CD14-positive monocyte (primary cell): ENCODE results near the gene SLITRK5. TPM values are rescaled to one million over a fixed set of nuclear protein-coding genes. Genes with fewer than 3 reads are reported as not detected.

Experiments
- DNase-seq, 3 donors: peaks; one replicate each; pipeline ENCODE4 v3.0.0-alpha.2; 2011 to 2022
- H2AFZ ChIP-seq: 2 replicates; pipeline ENCODE4 v1.6.0; 2012; ENCODE audit warnings: mild to moderate bottlenecking, low read depth, low read length, inconsistent platforms; ENCODE audit not compliant: insufficient read depth, poor library complexity, severe bottlenecking
- H3K27ac ChIP-seq, 2 donors: 1 replicate in 1 of 2; 2 replicates in 1 of 2; pipeline ENCODE4 v1.5.1; 2012 to 2013; ENCODE audit warnings: low read length in 2 of 2, control low read depth in 1 of 2, inconsistent platforms in 1 of 2, low read depth in 1 of 2, mild to moderate bottlenecking in 1 of 2
- H3K27me3 ChIP-seq, 2 donors: one replicate each; pipeline versions ENCODE4 v1.6.0 to v1.6.1; 2011 to 2013; ENCODE audit warnings: low read length in 2 of 2; ENCODE audit not compliant: control insufficient read depth in 2 of 2, insufficient read depth in 2 of 2
- H3K36me3 ChIP-seq, 2 donors: replicated peaks in 1 of 2; 1 replicate in 1 of 2; 2 replicates in 1 of 2; pipeline versions ENCODE4 v1.5.1 to v1.6.1; 2012 to 2013; ENCODE audit warnings: low read length in 2 of 2, control low read depth in 1 of 2, inconsistent platforms in 1 of 2, mild to moderate bottlenecking in 1 of 2; ENCODE audit not compliant: insufficient read depth in 2 of 2, control insufficient read depth in 1 of 2
- H3K4me1 ChIP-seq, 2 donors: 1 replicate in 1 of 2; 2 replicates in 1 of 2; pipeline versions ENCODE4 v1.5.1 to v1.6.1; 2012 to 2013; ENCODE audit warnings: low read length in 2 of 2, control low read depth in 1 of 2, inconsistent platforms in 1 of 2, mild to moderate bottlenecking in 1 of 2, moderate library complexity in 1 of 2; ENCODE audit not compliant: insufficient read depth in 2 of 2, control insufficient read depth in 1 of 2
- H3K4me2 ChIP-seq: replicated peaks from 2 replicates; pipeline ENCODE3; 2012; ENCODE audit warnings: low read length, moderate library complexity, mild to moderate bottlenecking; ENCODE audit not compliant: poor library complexity, severe bottlenecking; ENCODE audit errors: extremely low read depth
- H3K4me3 ChIP-seq, 3 experiments: fragments of 200-600 bp in 1 of 3; sonication (generic) in 1 of 3; replicated peaks in 1 of 3; 1 replicate in 2 of 3; 2 replicates in 1 of 3; pipeline ENCODE4 v1.5.1; 2011 to 2013; ENCODE audit warnings: low read length in 3 of 3, mild to moderate bottlenecking in 3 of 3, control low read depth in 2 of 3, low read depth in 2 of 3, inconsistent platforms in 1 of 3, moderate library complexity in 1 of 3
- H3K79me2 ChIP-seq: 2 replicates; pipeline ENCODE4 v1.6.0; 2012; ENCODE audit warnings: mild to moderate bottlenecking, control low read depth, inconsistent platforms, low read length, moderate library complexity; ENCODE audit not compliant: insufficient read depth
- H3K9ac ChIP-seq: 2 replicates; pipeline ENCODE4 v1.6.0; 2017; ENCODE audit warnings: low read length, mild to moderate bottlenecking; ENCODE audit not compliant: insufficient read depth, poor library complexity, severe bottlenecking
- H3K9me3 ChIP-seq, 2 donors: replicated peaks in 1 of 2; 1 replicate in 1 of 2; 2 replicates in 1 of 2; pipeline versions ENCODE4 v1.5.1 to v1.6.1; 2012 to 2013; ENCODE audit warnings: low read length in 2 of 2, control low read depth in 1 of 2; ENCODE audit not compliant: control insufficient read depth in 1 of 2, insufficient read depth in 1 of 2
- H4K20me1 ChIP-seq: 2 replicates; pipeline ENCODE4 v1.6.0; 2012; ENCODE audit warnings: mild to moderate bottlenecking, low read length, control low read depth, moderate library complexity; ENCODE audit not compliant: insufficient read depth
- H3K27ac Mint-ChIP-seq, 7 donors: one replicate each; pipeline ENCODE4 v1.8.0; 2020; ENCODE audit warnings: mild to moderate bottlenecking in 7 of 7, mixed read lengths in 7 of 7, moderate library complexity in 6 of 7, inconsistent platforms in 2 of 7
- H3K27me3 Mint-ChIP-seq, 3 donors: one replicate each; pipeline ENCODE4 v1.8.0; 2021 to 2022; ENCODE audit warnings: low read depth in 3 of 3, mild to moderate bottlenecking in 3 of 3, mixed read lengths in 3 of 3, moderate library complexity in 3 of 3, inconsistent platforms in 1 of 3
- H3K36me3 Mint-ChIP-seq, 2 donors: one replicate each; pipeline ENCODE4 v1.8.0; 2020; ENCODE audit warnings: mixed read lengths in 2 of 2, inconsistent platforms in 1 of 2, mild to moderate bottlenecking in 1 of 2
- H3K4me1 Mint-ChIP-seq: one replicate; pipeline ENCODE4 v1.8.0; 2020; ENCODE audit warnings: mild to moderate bottlenecking, mixed read lengths
- H3K4me3 Mint-ChIP-seq, 2 donors: one replicate each; pipeline ENCODE4 v1.8.0; 2020; ENCODE audit warnings: mild to moderate bottlenecking in 2 of 2, mixed read lengths in 2 of 2, moderate library complexity in 1 of 2
- H3K9me3 Mint-ChIP-seq, 7 donors: one replicate each; pipeline ENCODE4 v1.8.0; 2020 to 2022; ENCODE audit warnings: mixed read lengths in 7 of 7, mild to moderate bottlenecking in 6 of 7, moderate library complexity in 6 of 7, inconsistent platforms in 2 of 7
- CTCF ChIP-seq: fragments of 200-600 bp; IDR thresholded peaks from one replicate; pipeline ENCODE4 v1.8.0; 2022; ENCODE audit warnings: antibody characterized with exemption, mild to moderate bottlenecking
- WGBS: methylation state at CpG from one replicate; pipeline ENCODE4 v1.1.5; 2013; ENCODE audit warnings: missing lambda C conversion rate; ENCODE audit not compliant: insufficient coverage; 5-methylcytosine and 5-hydroxymethylcytosine counted together
- intact Hi-C, 2 donors: fragments of 100-400 bp; cut with micrococcal nuclease; formaldehyde crosslinking; loops; one replicate each; pipeline versions ENCODE4 v1.15.0 to v1.15.1; 2023
- polyA plus RNA-seq, 3 donors: library from polyadenylated mRNA; depleted of rRNA in 1 of 3; unstranded in 2 of 3; stranded (reverse) in 1 of 3; fragments of 300-500 nt in 2 of 3; fragments of >200 nt in 1 of 3; fragmentation: Illumina TruSeq in 2 of 3; gene quantifications; 1 replicate in 2 of 3; 2 replicates in 1 of 3; pipeline ENCODE4 v1.2.3, GENCODE V29; 2012 to 2021

Gene SLITRK5
- polyA plus RNA-seq, 3 donors, result not detected

GRCh38 chr13:87696458-87696857, 25.3 kb downstream of the SLITRK5 start:
- intact Hi-C loops, result no loop called here
- Mint-ChIP-seq H3K27me3 (peaks cover 0 to 4% (median 0%) of the 10 kb centered on the region in 3 donors), H3K4me3 (no peak overlapping the region), H3K27ac (no peak overlapping the region), H3K36me3 (no peaks in the 10 kb centered on the region), H3K9me3 (peaks cover 0 to 3% (median 0%) of the 10 kb centered on the region in 7 donors), H3K4me1 (no peaks in the 10 kb centered on the region)
- no peaks in the 10 kb centered on the region for H3K27me3 ChIP-seq
- no peaks in the 10 kb centered on the region for H3K36me3 ChIP-seq
- H3K4me1 ChIP-seq, result no peaks in the 10 kb centered on the region
- H3K9ac ChIP-seq, result no peak overlapping the region
- no peaks in the 10 kb centered on the region for H3K79me2 ChIP-seq
- no peak for TF ChIP-seq CTCF
- no peak overlapping the region for H3K27ac ChIP-seq
- H4K20me1 ChIP-seq, result no peaks in the 10 kb centered on the region
- H2AFZ ChIP-seq, result no peak overlapping the region
- DNase-seq, result no peak
- H3K9me3 ChIP-seq, result no peaks in the 10 kb centered on the region
- H3K4me3 ChIP-seq, result no peak overlapping the region
- WGBS, result no CpG with 5 or more reads among the region's 1 CpG
- H3K4me2 ChIP-seq, result no peak overlapping the region

GRCh38 chr13:87698268-87698667, 27.1 kb downstream of the SLITRK5 start:
- no peaks in the 10 kb centered on the region for H3K4me1 Mint-ChIP-seq
- Histone ChIP-seq H3K27me3 (no peaks in the 10 kb centered on the region), H4K20me1 (no peaks in the 10 kb centered on the region), H3K9ac (no peak overlapping the region), H3K4me2 (no peak overlapping the region), H3K4me3 (no peak overlapping the region), H2AFZ (no peak overlapping the region), H3K36me3 (no peaks in the 10 kb centered on the region), H3K27ac (no peak overlapping the region), H3K9me3 (no peaks in the 10 kb centered on the region), H3K79me2 (no peaks in the 10 kb centered on the region), H3K4me1 (no peaks in the 10 kb centered on the region)
- WGBS, result no CpG with 5 or more reads among the region's 2 CpGs
- no peak overlapping the region for H3K27ac Mint-ChIP-seq
- peaks cover 0 to 3% (median 0%) of the 10 kb centered on the region in 7 donors for H3K9me3 Mint-ChIP-seq
- no peaks in the 10 kb centered on the region for H3K36me3 Mint-ChIP-seq
- H3K4me3 Mint-ChIP-seq, result no peak overlapping the region
- H3K27me3 Mint-ChIP-seq, result peaks cover 0 to 4% (median 1%) of the 10 kb centered on the region in 3 donors
- no peak for DNase-seq
- intact Hi-C loops, result no loop called here
- no peak for TF ChIP-seq CTCF
